ENCODE results near the gene EXOC1. TPM values are rescaled to one million over a fixed set of nuclear protein-coding genes. Genes with fewer than 3 reads are reported as not detected.

The EXOC1 gene
- total and polyA plus RNA-seq, 3 experiments from 2014 or later = 13.3 to 24.6 (median 23.4) TPM

DNA sequence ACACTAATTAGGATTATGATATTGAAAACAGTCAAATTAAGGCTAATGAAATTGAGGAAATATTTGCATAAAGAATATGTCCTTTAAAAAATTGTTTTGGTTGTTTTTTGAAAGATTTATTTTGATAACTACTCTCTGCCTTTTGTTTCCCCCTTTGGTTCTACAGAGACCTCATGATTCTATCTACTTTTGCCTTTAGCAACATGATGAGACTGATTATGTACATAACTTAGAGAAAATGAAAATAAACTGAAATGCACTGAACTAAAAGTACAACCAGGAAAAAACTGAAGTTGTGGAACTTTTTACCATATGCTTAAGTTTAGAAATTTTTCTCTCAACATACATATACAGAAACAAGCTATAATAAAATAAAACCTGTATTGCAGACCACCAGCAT, 21.4 kb downstream of the EXOC1 start:
- ChIA-PET POLR2A (no interaction called here), CTCF (no interaction called here)
- no peaks in the 10 kb centered on the region for H3K9me3 Mint-ChIP-seq
- peak overlapping the region in 1 of 8 donors; percentile 37 for H3K27ac Mint-ChIP-seq
- H3K4me1 Mint-ChIP-seq = peaks cover 0 to 14% (median 3%) of the 10 kb centered on the region in 3 donors
- no peaks in the 10 kb centered on the region for H3K27me3 Mint-ChIP-seq
- no peak overlapping the region for H3K4me3 Mint-ChIP-seq
- Histone ChIP-seq H3K4me1 (ENCODE audit: insufficient read depth, low read length) (no peaks in the 10 kb centered on the region), H3K27me3 (ENCODE audit: insufficient read depth, low read length, poor library complexity, severe bottlenecking) (no peaks in the 10 kb centered on the region), H3K9me3 (ENCODE audit: low read length) (no peaks in the 10 kb centered on the region), H3K36me3 (ENCODE audit: insufficient read depth, low read length) (peaks cover 23% of the 10 kb centered on the region), H3K27ac (ENCODE audit: low read depth, low read length) (no peak overlapping the region), H3K4me3 (ENCODE audit: low read length) (no peak overlapping the region)
- H3K36me3 Mint-ChIP-seq = peaks cover 21 to 82% (median 38%) of the 10 kb centered on the region in 3 donors
- DNase-seq = no peak

DNA sequence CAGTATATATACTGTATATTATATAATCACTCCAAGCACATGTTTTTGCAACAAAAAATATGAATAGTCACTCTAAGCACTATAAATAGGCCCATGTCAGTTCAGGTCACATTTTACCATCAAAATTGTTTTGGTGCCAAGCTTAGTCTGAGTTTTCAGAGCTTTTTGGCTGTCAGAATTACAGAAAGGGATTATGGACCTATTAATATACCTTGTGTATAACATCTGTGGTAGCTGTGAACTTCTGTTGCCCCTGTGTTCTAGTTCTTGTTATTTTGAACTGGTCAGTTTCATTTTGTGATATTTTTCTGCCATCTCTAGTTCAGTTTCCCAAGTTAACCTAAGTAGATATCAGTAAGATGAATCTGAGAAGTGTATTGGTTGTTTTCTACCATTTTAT, 22.9 kb downstream of the EXOC1 start:
- no peaks in the 10 kb centered on the region for H3K27me3 Mint-ChIP-seq
- POLR2A ChIA-PET = no interaction called here

DNA sequence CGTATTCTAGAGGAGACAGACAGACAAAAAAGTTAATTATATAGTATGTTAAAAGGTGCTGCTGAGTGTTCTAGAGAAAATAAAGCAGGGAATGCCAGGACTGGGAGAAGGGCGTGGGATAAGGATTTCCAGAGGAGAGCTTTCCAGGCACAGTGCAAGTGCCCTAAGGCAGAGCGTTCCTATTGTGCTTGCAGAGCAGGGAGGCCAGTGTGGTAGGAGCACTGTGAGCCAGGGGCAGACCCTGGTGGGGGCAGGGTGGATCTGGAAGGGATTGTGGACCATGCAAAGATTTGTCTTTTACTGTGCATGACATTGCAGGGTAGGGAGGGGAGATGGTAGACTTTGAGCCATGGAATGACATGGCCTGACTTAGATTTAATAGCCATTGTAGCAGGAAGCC, 25.8 kb downstream of the EXOC1 start:
- no peaks in the 10 kb centered on the region for H3K9me3 ChIP-seq (ENCODE audit: low read length)
- no peaks in the 10 kb centered on the region for H3K27me3 ChIP-seq (ENCODE audit: insufficient read depth, low read length, poor library complexity, severe bottlenecking)
- DNase-seq = no peak
- Mint-ChIP-seq H3K27ac (peak overlapping the region in 2 of 8 donors; percentile 5 to 44), H3K4me1 (peaks cover 0 to 10% (median 0%) of the 10 kb centered on the region in 3 donors), H3K36me3 (peaks cover 17 to 79% (median 32%) of the 10 kb centered on the region in 3 donors), H3K27me3 (no peaks in the 10 kb centered on the region), H3K9me3 (no peaks in the 10 kb centered on the region), H3K4me3 (no peak overlapping the region)
- peaks cover 15% of the 10 kb centered on the region for H3K36me3 ChIP-seq (ENCODE audit: insufficient read depth, low read length)
- H3K4me3 ChIP-seq (ENCODE audit: low read length) = no peak overlapping the region
- H3K4me1 ChIP-seq (ENCODE audit: insufficient read depth, low read length) = no peaks in the 10 kb centered on the region
- CTCF ChIA-PET = no interaction called here
- POLR2A ChIA-PET = no interaction called here
- no peak overlapping the region for H3K27ac ChIP-seq (ENCODE audit: low read depth, low read length)

More for the DNA sequence above, 22.9 kb downstream of the EXOC1 start:
- Histone ChIP-seq H3K4me3 (ENCODE audit: low read length) (no peak overlapping the region), H3K9me3 (ENCODE audit: low read length) (no peaks in the 10 kb centered on the region), H3K36me3 (ENCODE audit: insufficient read depth, low read length) (peaks cover 18% of the 10 kb centered on the region), H3K27me3 (ENCODE audit: insufficient read depth, low read length, poor library complexity, severe bottlenecking) (no peaks in the 10 kb centered on the region), H3K4me1 (ENCODE audit: insufficient read depth, low read length) (no peaks in the 10 kb centered on the region), H3K27ac (ENCODE audit: low read depth, low read length) (no peak overlapping the region)
- H3K9me3 Mint-ChIP-seq = no peaks in the 10 kb centered on the region
- no peak for DNase-seq
- H3K27ac Mint-ChIP-seq = peak overlapping the region in 2 of 8 donors; percentile 12 to 61
- H3K4me3 Mint-ChIP-seq = no peak overlapping the region
- CTCF ChIA-PET = no interaction called here
- peaks cover 14 to 80% (median 34%) of the 10 kb centered on the region in 3 donors for H3K36me3 Mint-ChIP-seq
- H3K4me1 Mint-ChIP-seq = peaks cover 0 to 14% (median 0%) of the 10 kb centered on the region in 3 donors

DNA sequence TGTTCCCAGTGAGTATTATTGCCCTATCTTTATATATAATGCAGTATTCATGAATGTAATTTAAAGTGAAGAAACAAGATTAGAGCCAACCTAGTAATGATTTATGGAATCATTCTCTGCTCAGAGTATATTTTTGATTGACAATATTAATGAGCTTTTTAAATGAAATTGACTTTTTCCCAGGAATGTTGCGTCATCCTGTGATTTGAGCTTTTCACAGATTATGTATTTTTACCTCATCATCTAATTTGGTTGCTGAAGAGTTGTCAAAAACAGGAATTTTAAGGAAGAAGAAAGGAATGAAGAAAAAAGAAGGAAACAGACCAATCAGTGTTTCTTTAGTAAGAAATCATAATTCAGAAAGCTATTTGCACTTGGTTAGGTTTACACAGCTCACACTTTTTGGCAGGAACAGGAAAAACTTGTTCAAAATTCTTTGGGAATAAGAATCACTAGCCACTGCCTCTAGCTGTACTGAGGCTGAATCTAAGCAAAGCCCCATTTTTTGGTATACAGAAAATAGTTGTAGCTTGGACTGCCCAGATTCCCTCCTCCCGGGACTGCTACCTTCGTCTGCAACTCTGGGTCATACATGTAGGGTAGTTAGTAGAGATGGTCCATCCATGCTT, 27.3 kb downstream of the EXOC1 start:
- Mint-ChIP-seq H3K27me3 (no peaks in the 10 kb centered on the region), H3K4me1 (peaks cover 0 to 14% (median 0%) of the 10 kb centered on the region in 3 donors), H3K4me3 (no peak overlapping the region), H3K9me3 (no peaks in the 10 kb centered on the region), H3K36me3 (peaks cover 17 to 75% (median 31%) of the 10 kb centered on the region in 3 donors), H3K27ac (peak overlapping the region in 2 of 8 donors; percentile 23 to 44)
- no peaks in the 10 kb centered on the region for H3K27me3 ChIP-seq (ENCODE audit: insufficient read depth, low read length, poor library complexity, severe bottlenecking)
- peaks cover 15% of the 10 kb centered on the region for H3K36me3 ChIP-seq (ENCODE audit: insufficient read depth, low read length)
- no peak overlapping the region for H3K27ac ChIP-seq (ENCODE audit: low read depth, low read length)
- ChIA-PET CTCF (interaction anchor here (1.0 to 1.1 kb wide), 2 partner anchors 15 to 26 kb away, joined by 3 to 4 read pairs; no protein-coding TSS in a partner anchor), POLR2A (interaction anchor here (0.6 kb wide), 1 partner anchor 24 kb away, joined by 11 read pairs; no protein-coding TSS in a partner anchor)
- no peak for DNase-seq
- H3K4me1 ChIP-seq (ENCODE audit: insufficient read depth, low read length) = no peaks in the 10 kb centered on the region
- H3K9me3 ChIP-seq (ENCODE audit: low read length) = no peaks in the 10 kb centered on the region
- no peak overlapping the region for H3K4me3 ChIP-seq (ENCODE audit: low read length)

DNA sequence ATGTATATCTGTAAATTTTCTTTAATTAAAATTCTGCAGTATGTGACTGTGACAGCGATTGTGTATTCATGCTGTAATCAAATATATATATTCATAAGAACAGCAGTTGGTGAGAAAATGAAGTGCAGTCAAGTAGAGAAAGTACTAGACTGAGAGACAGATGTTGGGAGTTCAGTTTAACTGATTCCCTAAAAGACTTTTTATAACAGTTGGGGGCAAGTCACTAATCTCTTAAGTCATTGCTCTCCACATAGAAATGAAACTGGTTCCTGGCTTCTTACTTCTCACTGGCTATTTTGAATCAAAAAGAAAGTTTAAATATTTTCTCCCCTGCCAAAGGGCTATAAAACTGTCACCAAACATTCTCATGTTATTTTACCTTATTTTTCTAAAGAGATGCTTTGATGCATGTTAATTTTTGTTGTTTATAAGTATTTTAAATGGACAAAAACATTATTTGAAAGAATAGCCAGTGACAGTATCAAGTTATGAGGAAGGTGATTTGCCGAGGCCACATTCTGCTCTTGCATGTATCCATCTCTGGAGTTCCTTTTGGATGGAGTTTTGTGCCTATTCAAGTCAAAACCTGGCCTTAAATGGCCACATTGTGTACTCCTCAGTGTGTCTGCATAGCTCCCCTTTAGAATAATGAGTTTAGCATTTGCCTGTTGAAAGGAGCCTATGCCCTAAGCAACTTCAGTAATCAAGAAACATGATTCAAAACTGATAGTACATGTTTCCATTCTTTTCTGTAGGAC, 30.8 kb downstream of the EXOC1 start:
- Histone ChIP-seq H3K9me3 (ENCODE audit: low read length) (no peaks in the 10 kb centered on the region), H3K4me1 (ENCODE audit: insufficient read depth, low read length) (no peaks in the 10 kb centered on the region), H3K4me3 (ENCODE audit: low read length) (no peak overlapping the region), H3K27ac (ENCODE audit: low read depth, low read length) (no peak overlapping the region), H3K36me3 (ENCODE audit: insufficient read depth, low read length) (peaks cover 13% of the 10 kb centered on the region), H3K27me3 (ENCODE audit: insufficient read depth, low read length, poor library complexity, severe bottlenecking) (no peaks in the 10 kb centered on the region)
- Mint-ChIP-seq H3K4me3 (no peak overlapping the region), H3K4me1 (peaks cover 6 to 14% (median 7%) of the 10 kb centered on the region in 3 donors), H3K36me3 (peaks cover 10 to 58% (median 18%) of the 10 kb centered on the region in 3 donors), H3K27me3 (no peaks in the 10 kb centered on the region), H3K27ac (peak overlapping the region in 2 of 8 donors; percentile 29 to 33), H3K9me3 (no peaks in the 10 kb centered on the region)
- ChIA-PET POLR2A (no interaction called here), CTCF (no interaction called here)
- DNase-seq = no peak

DNA sequence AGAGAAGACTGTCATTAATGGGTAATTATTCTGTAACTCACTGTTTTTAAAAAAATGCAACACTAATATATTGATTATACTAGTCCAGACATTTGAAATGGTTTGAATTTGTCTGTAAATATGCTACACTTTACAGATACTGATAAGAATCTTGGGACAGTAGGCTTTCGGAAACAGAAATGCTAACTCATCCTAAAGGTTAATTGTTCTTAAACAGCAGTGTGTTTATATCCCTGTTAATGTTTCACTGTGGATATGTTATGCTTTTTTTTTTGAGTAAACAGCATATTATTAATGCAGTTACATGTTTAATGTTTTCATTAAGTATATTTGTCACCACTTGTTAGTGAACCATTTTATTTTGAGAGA, 31.4 kb downstream of the EXOC1 start:
- CTCF ChIA-PET = no interaction called here
- Mint-ChIP-seq H3K27ac (no peak overlapping the region), H3K4me3 (no peak overlapping the region), H3K9me3 (no peaks in the 10 kb centered on the region), H3K4me1 (peaks cover 6 to 14% (median 7%) of the 10 kb centered on the region in 3 donors), H3K36me3 (peaks cover 10 to 59% (median 17%) of the 10 kb centered on the region in 3 donors), H3K27me3 (no peaks in the 10 kb centered on the region)
- Histone ChIP-seq H3K9me3 (ENCODE audit: low read length) (no peaks in the 10 kb centered on the region), H3K27me3 (ENCODE audit: insufficient read depth, low read length, poor library complexity, severe bottlenecking) (no peaks in the 10 kb centered on the region), H3K4me3 (ENCODE audit: low read length) (no peak overlapping the region), H3K36me3 (ENCODE audit: insufficient read depth, low read length) (peaks cover 12% of the 10 kb centered on the region), H3K4me1 (ENCODE audit: insufficient read depth, low read length) (no peaks in the 10 kb centered on the region), H3K27ac (ENCODE audit: low read depth, low read length) (no peak overlapping the region)
- no peak for DNase-seq
- POLR2A ChIA-PET = no interaction called here

DNA sequence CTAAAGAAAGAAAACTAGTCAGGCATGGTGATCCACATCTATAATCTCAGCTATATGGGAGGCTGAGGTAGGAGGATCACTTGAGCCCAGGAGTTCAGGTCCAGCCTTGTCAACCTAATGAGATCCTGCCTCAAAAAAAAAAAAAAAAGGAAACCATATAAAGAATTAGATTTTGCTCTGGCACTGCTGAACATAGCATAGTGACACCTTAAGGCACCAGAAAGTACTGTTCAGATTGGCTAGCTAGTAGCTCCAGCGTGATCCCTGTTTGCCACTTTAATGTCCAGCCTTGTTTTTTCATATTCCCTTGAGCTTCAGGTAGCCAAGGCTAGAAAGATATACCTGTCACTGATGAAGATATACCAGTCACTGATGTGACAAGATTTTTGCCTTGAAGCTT, 34.1 kb downstream of the EXOC1 start:
- H3K36me3 ChIP-seq (ENCODE audit: insufficient read depth, low read length) = peaks cover 6% of the 10 kb centered on the region
- H3K4me1 ChIP-seq (ENCODE audit: insufficient read depth, low read length) = no peaks in the 10 kb centered on the region
- POLR2A ChIA-PET = no interaction called here
- no peaks in the 10 kb centered on the region for H3K27me3 ChIP-seq (ENCODE audit: insufficient read depth, low read length, poor library complexity, severe bottlenecking)
- no peak overlapping the region for H3K4me3 ChIP-seq (ENCODE audit: low read length)
- Mint-ChIP-seq H3K4me1 (peaks cover 20 to 32% (median 24%) of the 10 kb centered on the region in 3 donors), H3K27me3 (no peaks in the 10 kb centered on the region), H3K36me3 (peaks cover 0 to 59% (median 24%) of the 10 kb centered on the region in 3 donors), H3K27ac (peak overlapping the region in 2 of 8 donors; percentile 21 to 47), H3K9me3 (no peaks in the 10 kb centered on the region), H3K4me3 (no peak overlapping the region)
- DNase-seq = no peak
- CTCF ChIA-PET = interaction anchor here (0.9 to 1.4 kb wide), 2 partner anchors 21 to 61 kb away, joined by 3 to 6 read pairs; partner anchors contain the start of gene CEP135
- no peaks in the 10 kb centered on the region for H3K9me3 ChIP-seq (ENCODE audit: low read length)
- H3K27ac ChIP-seq (ENCODE audit: low read depth, low read length) = no peak overlapping the region

DNA sequence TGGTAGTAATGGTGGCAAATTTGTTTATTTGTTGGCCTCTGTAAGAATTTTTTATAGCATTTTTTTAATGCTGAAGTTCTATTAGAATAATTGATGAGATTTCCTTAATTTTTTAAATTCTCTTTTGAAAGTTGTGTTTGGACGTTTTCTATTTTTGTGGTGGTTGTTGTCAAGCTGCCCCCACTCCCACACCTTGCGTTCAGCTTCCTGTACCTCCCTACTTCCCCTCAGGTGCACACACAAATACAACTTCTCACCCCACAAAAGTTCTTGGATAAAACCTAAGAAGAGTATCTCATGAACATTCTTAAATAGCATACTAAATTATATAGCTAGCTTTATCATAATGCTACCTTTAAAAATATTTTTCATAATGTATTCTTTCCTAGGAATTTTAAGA, 38.7 kb downstream of the EXOC1 start:
- no peaks in the 10 kb centered on the region for H3K4me1 ChIP-seq (ENCODE audit: insufficient read depth, low read length)
- no peak for DNase-seq
- H3K4me3 ChIP-seq (ENCODE audit: low read length) = no peak overlapping the region
- peaks cover 0 to 70% (median 25%) of the 10 kb centered on the region in 3 donors for H3K36me3 Mint-ChIP-seq
- peak overlapping the region in 7 of 8 donors; percentile 15 to 85 (median 66) for H3K27ac Mint-ChIP-seq
- no peak overlapping the region for H3K4me3 Mint-ChIP-seq
- H3K9me3 ChIP-seq (ENCODE audit: low read length) = no peaks in the 10 kb centered on the region
- peaks cover 20 to 29% (median 22%) of the 10 kb centered on the region in 3 donors for H3K4me1 Mint-ChIP-seq
- H3K27me3 ChIP-seq (ENCODE audit: insufficient read depth, low read length, poor library complexity, severe bottlenecking) = no peaks in the 10 kb centered on the region
- no peak overlapping the region for H3K27ac ChIP-seq (ENCODE audit: low read depth, low read length)
- H3K9me3 Mint-ChIP-seq = no peaks in the 10 kb centered on the region
- peaks cover 11% of the 10 kb centered on the region for H3K36me3 ChIP-seq (ENCODE audit: insufficient read depth, low read length)
- ChIA-PET CTCF (interaction anchor here (3.5 kb wide), 1 partner anchor 56 kb away, joined by 8 read pairs; the partner anchor contains the start of gene CEP135), POLR2A (no interaction called here)
- H3K27me3 Mint-ChIP-seq = no peaks in the 10 kb centered on the region

Data from CD8-positive, alpha-beta memory T cell (primary cell).